K562 (cell line): ENCODE results near the gene SRGAP3. TPM values are rescaled to one million over a fixed set of nuclear protein-coding genes. Genes with fewer than 3 reads are reported as not detected.

ENCODE experiments used
- BMI1 ChIP-seq: fragments of 150-350 bp; IDR thresholded peaks from 2 replicates; pipeline ENCODE4 v1.6.1; 2014; ENCODE audit warnings: low read length
- PHF21A ChIP-seq: fragments of 450-650 bp; IDR thresholded peaks from 2 replicates; pipeline ENCODE4 v1.6.1; 2017; ENCODE audit warnings: low read depth, borderline replicate concordance
- polyA plus RNA-seq, 8 experiments: library from polyadenylated mRNA; depleted of rRNA in 4 of 8; stranded (reverse) in 5 of 8; unstranded in 3 of 8; fragments of >200 nt; fragmentation: Nextera tagmentation in 2 of 8; fragmentation: Illumina TruSeq in 1 of 8; extraction: Ambion mirVana in 2 of 8; extraction: Trizol in 1 of 8; gene quantifications; 2 replicates each; pipeline versions ENCODE4 v1.2.1 to v1.2.3, GENCODE V29; 2011 to 2014; ENCODE audit warnings: inconsistent platforms in 1 of 8, missing spikeins in 1 of 8
- total RNA-seq, 7 experiments: library from RNA; depleted of rRNA in 6 of 7; stranded (reverse); fragments of >200 nt in 6 of 7; fragmentation: Illumina TruSeq in 2 of 7; extraction: Trizol in 2 of 7; gene quantifications; 2 replicates each; pipeline versions ENCODE4 v1.2.1 to v1.2.3, GENCODE V29; 2011 to 2021; ENCODE audit warnings: low replicate concordance in 1 of 7
- TF ChIP-seq, protein P1 (sequence below): IDR thresholded peaks from 2 replicates; pipeline ENCODE4 v1.6.1; 2012; ENCODE audit warnings: low read depth, low read length, improper control_type of control experiment, borderline replicate concordance
- TF ChIP-seq, protein P2 (sequence below): sonication (generic); formaldehyde crosslinking; IDR thresholded peaks from 2 replicates; pipeline ENCODE4 v1.8.0; 2023; ENCODE audit warnings: mild to moderate bottlenecking, missing genetic modification reagents
- TF ChIP-seq, protein P3 (sequence below), 2 experiments: fragments of 450-650 bp in 1 of 2; sonication (generic) in 1 of 2; formaldehyde crosslinking in 1 of 2; IDR thresholded peaks; 2 replicates each; pipeline versions ENCODE4 v1.7.1 to v1.9.0; 2016 to 2022; ENCODE audit warnings: inconsistent platforms in 1 of 2, mild to moderate bottlenecking in 1 of 2, missing genetic modification reagents in 1 of 2
- TF ChIP-seq, protein P4 (sequence below): fragments of 250-450 bp; sonication (Bioruptor Pico); IDR thresholded peaks from 2 replicates; pipeline ENCODE4 v1.5.0; 2020; ENCODE audit warnings: mild to moderate bottlenecking

SRGAP3 gene
- total and polyA plus RNA-seq, 9 of the 15 experiments (the other 6 are each of a cell fraction or from before 2014, with no cell fraction given), result 0.11 to 0.85 (median 0.35) TPM; not detected in 2

DNA sequence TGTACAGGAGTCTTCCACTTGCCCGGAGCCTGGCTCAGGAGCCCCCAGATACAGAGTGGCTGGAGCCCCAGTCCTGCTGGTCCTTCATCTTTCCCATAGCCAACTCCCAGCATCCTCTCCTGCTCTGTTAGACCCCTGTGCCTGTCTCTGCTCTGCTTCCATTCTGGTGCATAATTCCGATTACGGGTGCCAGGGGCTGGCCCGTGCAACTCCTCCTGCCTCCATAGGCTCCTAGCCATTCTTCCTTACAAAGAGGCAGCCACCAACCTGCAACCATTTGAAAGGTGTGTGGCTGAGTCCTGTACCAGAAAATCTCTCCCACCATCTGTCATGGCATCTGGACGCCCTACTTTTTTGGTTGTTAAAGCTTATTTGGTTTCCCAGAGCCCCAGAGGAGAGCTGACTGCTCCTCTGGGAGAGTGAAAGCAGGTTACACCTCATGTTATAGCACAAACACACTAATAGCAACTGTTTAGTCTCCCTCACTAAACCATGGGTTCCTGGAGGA is 281.0 kb downstream of the SRGAP3 start (continued):
- TF ChIP-seq, protein P1, sequence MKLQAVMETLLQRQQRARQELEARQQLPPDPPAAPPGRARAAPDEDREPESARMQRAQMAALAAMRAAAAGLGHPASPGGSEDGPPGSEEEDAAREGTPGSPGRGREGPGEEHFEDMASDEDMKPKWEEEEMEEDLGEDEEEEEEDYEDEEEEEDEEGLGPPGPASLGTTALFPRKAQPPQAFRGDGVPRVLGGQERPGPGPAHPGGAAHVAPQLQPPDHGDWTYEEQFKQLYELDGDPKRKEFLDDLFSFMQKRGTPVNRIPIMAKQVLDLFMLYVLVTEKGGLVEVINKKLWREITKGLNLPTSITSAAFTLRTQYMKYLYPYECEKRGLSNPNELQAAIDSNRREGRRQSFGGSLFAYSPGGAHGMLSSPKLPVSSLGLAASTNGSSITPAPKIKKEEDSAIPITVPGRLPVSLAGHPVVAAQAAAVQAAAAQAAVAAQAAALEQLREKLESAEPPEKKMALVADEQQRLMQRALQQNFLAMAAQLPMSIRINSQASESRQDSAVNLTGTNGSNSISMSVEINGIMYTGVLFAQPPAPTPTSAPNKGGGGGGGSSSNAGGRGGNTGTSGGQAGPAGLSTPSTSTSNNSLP, result no peak
- no peak for TF ChIP-seq PHF21A
- TF ChIP-seq, protein P2, sequence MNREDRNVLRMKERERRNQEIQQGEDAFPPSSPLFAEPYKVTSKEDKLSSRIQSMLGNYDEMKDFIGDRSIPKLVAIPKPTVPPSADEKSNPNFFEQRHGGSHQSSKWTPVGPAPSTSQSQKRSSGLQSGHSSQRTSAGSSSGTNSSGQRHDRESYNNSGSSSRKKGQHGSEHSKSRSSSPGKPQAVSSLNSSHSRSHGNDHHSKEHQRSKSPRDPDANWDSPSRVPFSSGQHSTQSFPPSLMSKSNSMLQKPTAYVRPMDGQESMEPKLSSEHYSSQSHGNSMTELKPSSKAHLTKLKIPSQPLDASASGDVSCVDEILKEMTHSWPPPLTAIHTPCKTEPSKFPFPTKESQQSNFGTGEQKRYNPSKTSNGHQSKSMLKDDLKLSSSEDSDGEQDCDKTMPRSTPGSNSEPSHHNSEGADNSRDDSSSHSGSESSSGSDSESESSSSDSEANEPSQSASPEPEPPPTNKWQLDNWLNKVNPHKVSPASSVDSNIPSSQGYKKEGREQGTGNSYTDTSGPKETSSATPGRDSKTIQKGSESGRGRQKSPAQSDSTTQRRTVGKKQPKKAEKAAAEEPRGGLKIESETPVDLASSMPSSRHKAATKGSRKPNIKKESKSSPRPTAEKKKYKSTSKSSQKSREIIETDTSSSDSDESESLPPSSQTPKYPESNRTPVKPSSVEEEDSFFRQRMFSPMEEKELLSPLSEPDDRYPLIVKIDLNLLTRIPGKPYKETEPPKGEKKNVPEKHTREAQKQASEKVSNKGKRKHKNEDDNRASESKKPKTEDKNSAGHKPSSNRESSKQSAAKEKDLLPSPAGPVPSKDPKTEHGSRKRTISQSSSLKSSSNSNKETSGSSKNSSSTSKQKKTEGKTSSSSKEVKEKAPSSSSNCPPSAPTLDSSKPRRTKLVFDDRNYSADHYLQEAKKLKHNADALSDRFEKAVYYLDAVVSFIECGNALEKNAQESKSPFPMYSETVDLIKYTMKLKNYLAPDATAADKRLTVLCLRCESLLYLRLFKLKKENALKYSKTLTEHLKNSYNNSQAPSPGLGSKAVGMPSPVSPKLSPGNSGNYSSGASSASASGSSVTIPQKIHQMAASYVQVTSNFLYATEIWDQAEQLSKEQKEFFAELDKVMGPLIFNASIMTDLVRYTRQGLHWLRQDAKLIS (CRISPR knock-in tag), result no peak
- TF ChIP-seq, protein P3, sequence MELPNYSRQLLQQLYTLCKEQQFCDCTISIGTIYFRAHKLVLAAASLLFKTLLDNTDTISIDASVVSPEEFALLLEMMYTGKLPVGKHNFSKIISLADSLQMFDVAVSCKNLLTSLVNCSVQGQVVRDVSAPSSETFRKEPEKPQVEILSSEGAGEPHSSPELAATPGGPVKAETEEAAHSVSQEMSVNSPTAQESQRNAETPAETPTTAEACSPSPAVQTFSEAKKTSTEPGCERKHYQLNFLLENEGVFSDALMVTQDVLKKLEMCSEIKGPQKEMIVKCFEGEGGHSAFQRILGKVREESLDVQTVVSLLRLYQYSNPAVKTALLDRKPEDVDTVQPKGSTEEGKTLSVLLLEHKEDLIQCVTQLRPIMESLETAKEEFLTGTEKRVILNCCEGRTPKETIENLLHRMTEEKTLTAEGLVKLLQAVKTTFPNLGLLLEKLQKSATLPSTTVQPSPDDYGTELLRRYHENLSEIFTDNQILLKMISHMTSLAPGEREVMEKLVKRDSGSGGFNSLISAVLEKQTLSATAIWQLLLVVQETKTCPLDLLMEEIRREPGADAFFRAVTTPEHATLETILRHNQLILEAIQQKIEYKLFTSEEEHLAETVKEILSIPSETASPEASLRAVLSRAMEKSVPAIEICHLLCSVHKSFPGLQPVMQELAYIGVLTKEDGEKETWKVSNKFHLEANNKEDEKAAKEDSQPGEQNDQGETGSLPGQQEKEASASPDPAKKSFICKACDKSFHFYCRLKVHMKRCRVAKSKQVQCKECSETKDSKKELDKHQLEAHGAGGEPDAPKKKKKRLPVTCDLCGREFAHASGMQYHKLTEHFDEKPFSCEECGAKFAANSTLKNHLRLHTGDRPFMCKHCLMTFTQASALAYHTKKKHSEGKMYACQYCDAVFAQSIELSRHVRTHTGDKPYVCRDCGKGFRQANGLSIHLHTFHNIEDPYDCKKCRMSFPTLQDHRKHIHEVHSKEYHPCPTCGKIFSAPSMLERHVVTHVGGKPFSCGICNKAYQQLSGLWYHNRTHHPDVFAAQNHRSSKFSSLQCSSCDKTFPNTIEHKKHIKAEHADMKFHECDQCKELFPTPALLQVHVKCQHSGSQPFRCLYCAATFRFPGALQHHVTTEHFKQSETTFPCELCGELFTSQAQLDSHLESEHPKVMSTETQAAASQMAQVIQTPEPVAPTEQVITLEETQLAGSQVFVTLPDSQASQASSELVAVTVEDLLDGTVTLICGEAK (IDR thresholded peaks at IDR 0.05), result no peak
- TF ChIP-seq, protein P3 (CRISPR knock-in tag; IDR thresholded peaks at IDR 0.05), result no peak
- TF ChIP-seq BMI1, result no peak
- TF ChIP-seq, protein P4, sequence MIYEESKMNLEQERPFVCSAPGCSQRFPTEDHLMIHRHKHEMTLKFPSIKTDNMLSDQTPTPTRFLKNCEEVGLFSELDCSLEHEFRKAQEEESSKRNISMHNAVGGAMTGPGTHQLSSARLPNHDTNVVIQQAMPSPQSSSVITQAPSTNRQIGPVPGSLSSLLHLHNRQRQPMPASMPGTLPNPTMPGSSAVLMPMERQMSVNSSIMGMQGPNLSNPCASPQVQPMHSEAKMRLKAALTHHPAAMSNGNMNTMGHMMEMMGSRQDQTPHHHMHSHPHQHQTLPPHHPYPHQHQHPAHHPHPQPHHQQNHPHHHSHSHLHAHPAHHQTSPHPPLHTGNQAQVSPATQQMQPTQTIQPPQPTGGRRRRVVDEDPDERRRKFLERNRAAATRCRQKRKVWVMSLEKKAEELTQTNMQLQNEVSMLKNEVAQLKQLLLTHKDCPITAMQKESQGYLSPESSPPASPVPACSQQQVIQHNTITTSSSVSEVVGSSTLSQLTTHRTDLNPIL, result no peak
